ENCODE results near the gene ZFYVE1. TPM values are rescaled to one million over a fixed set of nuclear protein-coding genes. Genes with fewer than 3 reads are reported as not detected.

The ZFYVE1 gene
- total and polyA plus RNA-seq, 2 donors (not counting 1 experiment from before 2014, with no cell fraction given) = 17.6 to 22.3 TPM

DNA sequence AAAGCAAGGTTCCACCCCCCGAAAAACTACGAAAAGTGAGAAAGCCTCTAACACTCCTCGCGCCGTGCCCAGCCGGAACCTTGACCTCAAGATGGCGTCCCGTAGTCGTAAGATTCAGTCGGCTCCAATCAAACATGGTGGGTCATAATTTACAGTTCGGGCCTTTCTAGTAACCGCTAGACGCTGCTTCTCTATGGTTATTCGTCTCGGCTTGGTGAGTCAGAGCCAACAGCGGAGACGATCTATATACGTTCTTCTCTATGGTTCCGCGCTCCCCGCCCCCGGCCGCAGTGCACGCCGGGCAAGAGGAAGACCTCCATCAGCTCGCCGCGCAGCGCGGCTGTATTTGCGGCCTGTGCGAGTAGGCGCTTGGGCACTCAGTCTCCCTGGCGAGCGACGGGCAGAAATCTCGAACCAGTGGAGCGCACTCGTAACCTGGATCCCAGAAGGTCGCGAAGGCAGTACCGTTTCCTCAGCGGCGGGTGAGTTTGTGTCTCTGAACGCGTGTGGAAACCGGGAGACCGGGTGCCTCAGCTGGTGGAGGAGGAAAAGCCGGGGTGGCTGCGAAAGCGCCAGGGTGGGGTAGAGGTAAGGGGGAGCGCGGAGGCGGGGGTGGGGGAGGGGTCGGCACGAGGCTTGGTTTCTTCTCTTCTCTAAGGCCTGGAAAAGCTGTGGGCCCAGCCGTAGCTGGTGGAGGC lies 31.5 kb upstream of the ZFYVE1 start, which contains the start of gene RBM25:
RBM25 (plus strand) TSS at position 311 of the 698 bp plus-strand sequence. CDS start 13,108 bp downstream, outside the sequence.
- H3K27ac Mint-ChIP-seq = no peak within 1 kb of the TSS
- H3K4me2 ChIP-seq (replicated peaks; ENCODE audit: low read depth, low read length, poor library complexity, severe bottlenecking) = peak within 1 kb of the TSS; percentile 88
- H3K9me3 ChIP-seq (ENCODE audit: control extremely low read depth in 1 of 3, control insufficient read depth in 2 of 3, insufficient read depth in 1 of 3, low read length in 2 of 3) = no peaks in the 10 kb centered on the region
- ChIA-PET POLR2A (interaction anchor here (0.5 to 2.3 kb wide), 9 partner anchors 14 to 1655 kb away, joined by 3 to 15 read pairs (median 4); partner anchors contain the start of genes BBOF1, ENTPD5, LIN52 and PSEN1), CTCF (interaction anchor here (0.7 to 2.0 kb wide), 3 partner anchors 9 to 110 kb away, joined by 3 to 8 read pairs (median 5); partner anchors contain the start of gene ZFYVE1)
- TF ChIP-seq, protein P1, sequence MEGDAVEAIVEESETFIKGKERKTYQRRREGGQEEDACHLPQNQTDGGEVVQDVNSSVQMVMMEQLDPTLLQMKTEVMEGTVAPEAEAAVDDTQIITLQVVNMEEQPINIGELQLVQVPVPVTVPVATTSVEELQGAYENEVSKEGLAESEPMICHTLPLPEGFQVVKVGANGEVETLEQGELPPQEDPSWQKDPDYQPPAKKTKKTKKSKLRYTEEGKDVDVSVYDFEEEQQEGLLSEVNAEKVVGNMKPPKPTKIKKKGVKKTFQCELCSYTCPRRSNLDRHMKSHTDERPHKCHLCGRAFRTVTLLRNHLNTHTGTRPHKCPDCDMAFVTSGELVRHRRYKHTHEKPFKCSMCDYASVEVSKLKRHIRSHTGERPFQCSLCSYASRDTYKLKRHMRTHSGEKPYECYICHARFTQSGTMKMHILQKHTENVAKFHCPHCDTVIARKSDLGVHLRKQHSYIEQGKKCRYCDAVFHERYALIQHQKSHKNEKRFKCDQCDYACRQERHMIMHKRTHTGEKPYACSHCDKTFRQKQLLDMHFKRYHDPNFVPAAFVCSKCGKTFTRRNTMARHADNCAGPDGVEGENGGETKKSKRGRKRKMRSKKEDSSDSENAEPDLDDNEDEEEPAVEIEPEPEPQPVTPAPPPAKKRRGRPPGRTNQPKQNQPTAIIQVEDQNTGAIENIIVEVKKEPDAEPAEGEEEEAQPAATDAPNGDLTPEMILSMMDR (IDR thresholded peaks at IDR 0.05) = no peak
- H3K27me3 Mint-ChIP-seq = no peaks in the 10 kb centered on the region
- H4K20me1 ChIP-seq (ENCODE audit: control insufficient read depth, insufficient read depth, low read length, poor library complexity, severe bottlenecking) = peaks cover 7% of the 10 kb centered on the region
- peaks cover 47% of the 10 kb centered on the region for H3K79me2 ChIP-seq (ENCODE audit: control insufficient read depth, insufficient read depth, low read length)
- under 1% methylated on average over 50 of the region's 57 CpGs for WGBS (ENCODE audit: insufficient coverage)
- H3K27ac ChIP-seq (ENCODE audit: low read length in 2 of 2) = peak within 1 kb of the TSS; percentile 84 to 91
- DNase-seq (peak; percentile 98), ATAC-seq (ENCODE audit: low read depth) (peak; percentile 94)
- H2AFZ ChIP-seq (ENCODE audit: insufficient read depth, low read depth, low read length, poor library complexity, severe bottlenecking) = peak within 1 kb of the TSS; percentile 93
- intact Hi-C loops (cut with micrococcal nuclease) = loop anchor here (1.0 to 5.0 kb wide), 5 partner anchors 31 to 1704 kb away; partner anchors contain the start of genes DCAF4, NUMB, PSEN1 and YLPM1
- no peaks in the 10 kb centered on the region for H3K27me3 ChIP-seq (replicated peaks in 1 of 4; ENCODE audit: control extremely low read depth in 1 of 4, control insufficient read depth in 3 of 4, insufficient read depth in 4 of 4, low read length in 3 of 4)
- H3K4me1 ChIP-seq (ENCODE audit: control insufficient read depth in 2 of 2, insufficient read depth in 2 of 2, low read length in 2 of 2) = peaks cover 25 to 28% of the 10 kb centered on the region in 2 donors
- no peaks in the 10 kb centered on the region for H3K9me3 Mint-ChIP-seq (ENCODE audit: insufficient read depth)
- H3K4me1 Mint-ChIP-seq = peaks cover 39% of the 10 kb centered on the region
- peak within 1 kb of the TSS; percentile 77 to 94 (median 84) for H3K4me3 ChIP-seq (ENCODE audit: control extremely low read depth in 1 of 5, extremely low read depth in 1 of 5, insufficient read depth in 1 of 5, low read depth in 2 of 5, low read length in 4 of 5)
- H3K4me3 Mint-ChIP-seq = no peak within 1 kb of the TSS
- H3K9ac ChIP-seq (ENCODE audit: low read length) = peak within 1 kb of the TSS; percentile 92
- peaks cover 0 to 4% of the 10 kb centered on the region in 2 experiments for H3K36me3 ChIP-seq (replicated peaks in 1 of 2; ENCODE audit: control extremely low read depth in 1 of 2, control insufficient read depth in 1 of 2, extremely low read depth in 1 of 2, insufficient read depth in 2 of 2, low read length in 1 of 2)

DNA sequence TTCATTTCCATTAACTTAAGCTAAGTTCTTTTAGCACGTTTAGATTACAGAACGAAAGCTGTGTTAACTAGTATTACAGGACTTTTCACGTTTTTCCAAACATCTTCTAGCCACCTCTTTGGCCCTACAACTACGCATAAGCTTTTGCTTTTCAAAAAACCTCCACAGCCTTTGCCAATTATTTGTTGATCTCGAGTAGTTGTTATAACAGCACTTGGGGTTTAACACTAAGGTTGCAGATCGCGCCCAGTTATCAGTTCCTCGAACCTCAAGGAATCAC lies 31.0 kb upstream of the ZFYVE1 start:
- H3K9me3 Mint-ChIP-seq (ENCODE audit: insufficient read depth) = no peaks in the 10 kb centered on the region
- TF ChIP-seq, protein P1 (IDR thresholded peaks at IDR 0.05) = no peak
- TF ChIP-seq EZH2 (IDR thresholded peaks at IDR 0.05; ENCODE audit: borderline replicate concordance, insufficient read depth, low read depth, low read length, poor library complexity, severe bottlenecking) = no peak
- DNase-seq (no peak), ATAC-seq (ENCODE audit: low read depth) (no peak)
- H3K4me1 Mint-ChIP-seq = peaks cover 37% of the 10 kb centered on the region
- Histone ChIP-seq H3K9ac (ENCODE audit: low read length) (peak overlapping the region; percentile 92), H3K4me3 (ENCODE audit: control extremely low read depth in 1 of 5, extremely low read depth in 1 of 5, insufficient read depth in 1 of 5, low read depth in 2 of 5, low read length in 4 of 5) (peak overlapping the region; percentile 77 to 94 (median 84)), H3K9me3 (ENCODE audit: control extremely low read depth in 1 of 3, control insufficient read depth in 2 of 3, insufficient read depth in 1 of 3, low read length in 2 of 3) (no peaks in the 10 kb centered on the region), H3K36me3 (replicated peaks in 1 of 2; ENCODE audit: control extremely low read depth in 1 of 2, control insufficient read depth in 1 of 2, extremely low read depth in 1 of 2, insufficient read depth in 2 of 2, low read length in 1 of 2) (peaks cover 0 to 4% of the 10 kb centered on the region in 2 experiments), H3K4me1 (ENCODE audit: control insufficient read depth in 2 of 2, insufficient read depth in 2 of 2, low read length in 2 of 2) (peaks cover 25 to 28% of the 10 kb centered on the region in 2 donors), H3K27ac (ENCODE audit: low read length in 2 of 2) (peak overlapping the region; percentile 84 to 91), H3K4me2 (replicated peaks; ENCODE audit: low read depth, low read length, poor library complexity, severe bottlenecking) (peak overlapping the region; percentile 88), H4K20me1 (ENCODE audit: control insufficient read depth, insufficient read depth, low read length, poor library complexity, severe bottlenecking) (peaks cover 7% of the 10 kb centered on the region), H3K27me3 (replicated peaks in 1 of 4; ENCODE audit: control extremely low read depth in 1 of 4, control insufficient read depth in 3 of 4, insufficient read depth in 4 of 4, low read length in 3 of 4) (no peaks in the 10 kb centered on the region), H3K79me2 (ENCODE audit: control insufficient read depth, insufficient read depth, low read length) (peaks cover 42% of the 10 kb centered on the region), H2AFZ (ENCODE audit: insufficient read depth, low read depth, low read length, poor library complexity, severe bottlenecking) (peak overlapping the region; percentile 93)
- intact Hi-C loops (cut with micrococcal nuclease) = loop anchor here (1.0 to 5.0 kb wide), 5 partner anchors 31 to 1704 kb away; partner anchors contain the start of genes DCAF4, NUMB, PSEN1 and YLPM1
- H3K4me3 Mint-ChIP-seq = no peak overlapping the region
- POLR2A ChIA-PET = interaction anchor here (0.8 to 2.3 kb wide), 7 partner anchors 30 to 1654 kb away, joined by 3 to 12 read pairs (median 4); partner anchors contain the start of genes BBOF1, ENTPD5, LIN52 and PSEN1
- CTCF ChIA-PET = interaction anchor here (0.7 to 2.0 kb wide), 3 partner anchors 10 to 110 kb away, joined by 3 to 8 read pairs (median 5); partner anchors contain the start of gene ZFYVE1
- H3K27ac Mint-ChIP-seq = no peak overlapping the region
- WGBS (ENCODE audit: insufficient coverage) = 0% methylated on average over 4 of the region's 8 CpGs
- H3K27me3 Mint-ChIP-seq = no peaks in the 10 kb centered on the region
